Mucosa of descending colon (tissue), 3 donors: ENCODE measurements around the gene ZMYND10. TPM values are rescaled to one million over a fixed set of nuclear protein-coding genes. Genes with fewer than 3 reads are reported as not detected.

Experiments used
- ATAC-seq: fragments of 200-7000 bp; cut with Tn5 transposase; one replicate; pipeline ENCODE4 v1.9.1; 2020; ENCODE audit warnings: mild to moderate bottlenecking, moderate library complexity
- DNase-seq, 3 donors: peaks; one replicate each; pipeline ENCODE4 v3.0.0-alpha.2; 2020
- H3K36me3 ChIP-seq: fragments of 200-600 bp; one replicate; pipeline ENCODE4 v1.8.0; 2021; ENCODE audit warnings: low read depth, mild to moderate bottlenecking
- H3K4me1 ChIP-seq: fragments of 200-600 bp; one replicate; pipeline ENCODE4 v1.8.0; 2021; ENCODE audit warnings: low read depth, mild to moderate bottlenecking
- H3K4me3 ChIP-seq: fragments of 200-600 bp; one replicate; pipeline ENCODE4 v1.8.0; 2021; ENCODE audit warnings: mild to moderate bottlenecking
- H3K9me3 ChIP-seq: fragments of 200-600 bp; one replicate; pipeline ENCODE4 v1.8.0; 2021; ENCODE audit warnings: mild to moderate bottlenecking
- CTCF ChIP-seq: fragments of 200-600 bp; IDR thresholded peaks from one replicate; pipeline ENCODE4 v1.8.0; 2022; ENCODE audit warnings: antibody characterized with exemption, mild to moderate bottlenecking
- intact Hi-C, 2 donors: fragments of 100-400 bp; cut with DNase I in 1 of 2; cut with micrococcal nuclease in 1 of 2; formaldehyde crosslinking; loops; one replicate each; pipeline versions ENCODE4 v1.11.0 to v1.11.1; 2022; cut with DNase I, micrococcal nuclease
- total RNA-seq, 3 donors: library from RNA; stranded (reverse); fragmentation: NEBNext Ultra II Directional in 2 of 3; extraction: Animal tissue kit (Norgen Biotek cat#: 25700) in 2 of 3; gene quantifications; one replicate each; pipeline versions ENCODE4 v1.2.1 to v1.2.4, GENCODE V29; 2021 to 2023
- donor health status: DM: no; HTN: no; CAD: no; lungs with moderate emphysema.
- donor health status: DM: no; HTN: no; CAD: no.
- donor health status: DM: no; HTN: yes; CAD: no.

ZMYND10 gene
- total RNA-seq, 3 donors from 2014 or later: 0.20 to 0.60 (median 0.31) TPM

GRCh38 chr3:50354850-50355249, 9.3 kb upstream of the ZMYND10 start:
- no peaks in the 10 kb centered on the region for H3K9me3 ChIP-seq
- DNase-seq (no peak), ATAC-seq (no peak)
- no peak overlapping the region for H3K4me3 ChIP-seq
- no peak for TF ChIP-seq CTCF
- peaks cover 50% of the 10 kb centered on the region for H3K4me1 ChIP-seq
- intact Hi-C loops: no loop called here
- no peaks in the 10 kb centered on the region for H3K36me3 ChIP-seq

GRCh38 chr3:50354186-50354764, 8.7 kb upstream of the ZMYND10 start:
- intact Hi-C loops: no loop called here
- no peaks in the 10 kb centered on the region for H3K36me3 ChIP-seq
- peaks cover 56% of the 10 kb centered on the region for H3K4me1 ChIP-seq
- no peak for ATAC-seq
- TF ChIP-seq CTCF: no peak
- no peak overlapping the region for H3K4me3 ChIP-seq
- DNase-seq: no peak
- H3K9me3 ChIP-seq: no peaks in the 10 kb centered on the region

GRCh38 chr3:50353245-50354004, 7.9 kb upstream of the ZMYND10 start:
- Histone ChIP-seq H3K36me3 (no peaks in the 10 kb centered on the region), H3K4me3 (no peak overlapping the region), H3K9me3 (no peaks in the 10 kb centered on the region), H3K4me1 (peaks cover 59% of the 10 kb centered on the region)
- intact Hi-C loops: no loop called here
- no peak for TF ChIP-seq CTCF
- no peak for ATAC-seq
- DNase-seq: no peak

- Histone ChIP-seq H3K4me1 (peaks cover 52% of the 10 kb centered on the region), H3K9me3 (no peaks in the 10 kb centered on the region), H3K4me3 (no peak overlapping the region), H3K36me3 (no peaks in the 10 kb centered on the region)
- peak; percentile 16 for ATAC-seq
- intact Hi-C loops: no loop called here
- no peak for TF ChIP-seq CTCF
- no peak for DNase-seq
Observed at GRCh38 chr3:50352781-50353180, 7.2 kb upstream of the ZMYND10 start.

- Histone ChIP-seq H3K36me3 (no peaks in the 10 kb centered on the region), H3K4me1 (peaks cover 37% of the 10 kb centered on the region), H3K9me3 (no peaks in the 10 kb centered on the region), H3K4me3 (no peak overlapping the region)
- no peak for TF ChIP-seq CTCF
- ATAC-seq (no peak), DNase-seq (no peak)
- intact Hi-C loops: no loop called here
Observed at GRCh38 chr3:50351323-50351697, 5.8 kb upstream of the ZMYND10 start.
